Spinal cord (tissue), 10 donors: ENCODE measurements around the gene BPIFB2. TPM values are rescaled to one million over a fixed set of nuclear protein-coding genes. Genes with fewer than 3 reads are reported as not detected.

Experiments
- DNase-seq, 6 donors: peaks; one replicate each; pipeline versions ENCODE4 v3.0.0 to v3.0.0-alpha.2; 2013 to 2015; ENCODE audit warnings: low spot score in 6 of 6, low read depth in 4 of 6
- H3K27ac ChIP-seq: one replicate; pipeline ENCODE4 v1.5.1; 2013; ENCODE audit warnings: low read depth, low read length, control low read depth
- H3K27me3 ChIP-seq: one replicate; pipeline ENCODE4 v1.6.1; 2013; ENCODE audit warnings: low read length; ENCODE audit not compliant: control insufficient read depth, insufficient read depth
- H3K36me3 ChIP-seq: one replicate; pipeline ENCODE4 v1.6.1; 2013; ENCODE audit warnings: low read length; ENCODE audit not compliant: control insufficient read depth, insufficient read depth
- H3K4me1 ChIP-seq: one replicate; pipeline ENCODE4 v1.6.1; 2013; ENCODE audit warnings: low read length; ENCODE audit not compliant: control insufficient read depth, insufficient read depth
- H3K4me3 ChIP-seq: one replicate; pipeline ENCODE4 v1.5.1; 2013; ENCODE audit warnings: low read depth, low read length, control low read depth
- H3K9me3 ChIP-seq: one replicate; pipeline ENCODE4 v1.6.1; 2013; ENCODE audit warnings: low read length; ENCODE audit not compliant: control insufficient read depth, insufficient read depth
- WGBS: methylation state at CpG from one replicate; pipeline ENCODE4 v1.1.5; 2013; ENCODE audit warnings: missing lambda C conversion rate; ENCODE audit not compliant: insufficient coverage; 5-methylcytosine and 5-hydroxymethylcytosine counted together
- polyA plus RNA-seq, 2 donors: library from polyadenylated mRNA; unstranded; fragments of 120-200 nt; gene quantifications; one replicate each; pipeline ENCODE4 v1.2.1, GENCODE V29; 2013; ENCODE audit not compliant: insufficient read length in 2 of 2
- total RNA-seq, 2 donors: library from RNA; depleted of rRNA in 1 of 2; stranded (reverse); fragments of 120-200 nt in 1 of 2; fragments of >200 nt in 1 of 2; gene quantifications; one replicate each; pipeline versions ENCODE4 v1.2.3 to v1.2.4, GENCODE V29; 2013 to 2014
- donor health status: healthy.

BPIFB2 gene
- total and polyA plus RNA-seq, 4 donors = 0.11 TPM; not detected in 3

- H3K27ac ChIP-seq = no peak overlapping the region
- 97% methylated on average over 2 of the region's 2 CpGs for WGBS
- H3K9me3 ChIP-seq = peaks cover 1% of the 10 kb centered on the region
- no peak overlapping the region for H3K4me3 ChIP-seq
- no peaks in the 10 kb centered on the region for H3K27me3 ChIP-seq
- DNase-seq = no peak
- no peaks in the 10 kb centered on the region for H3K4me1 ChIP-seq
- H3K36me3 ChIP-seq = no peaks in the 10 kb centered on the region
Measured at GRCh38 chr20:33072813-33073212, 65.3 kb downstream of the BPIFB2 start.

Other genes with a start within 250 kb of the BPIFB2 start
- 1 to 10 TPM; 2.6 to 3.3 TPM for gene DNMT3B, start 245.3 kb upstream of the BPIFB2 start, total RNA-seq
- 1 to 10 TPM; 5.2 to 5.9 TPM for gene DNMT3B, start 245.3 kb upstream of the BPIFB2 start, polyA plus RNA-seq
- 100 to 1,000 TPM in 1 of 2 donors, 10 to 100 TPM in 1; 99.1 to 123 TPM for gene MAPRE1, start 187.8 kb upstream of the BPIFB2 start, total RNA-seq
- gene MAPRE1, start 187.8 kb upstream of the BPIFB2 start, polyA plus RNA-seq = 100 to 1,000 TPM; 124 to 151 TPM
- under 1 TPM; 0.10 to 0.22 TPM for gene EFCAB8, start 148.8 kb upstream of the BPIFB2 start, total RNA-seq
- gene EFCAB8, start 148.8 kb upstream of the BPIFB2 start, polyA plus RNA-seq = under 1 TPM; 0.17 to 0.36 TPM
- not detected for gene SUN5, start 3.3 kb upstream of the BPIFB2 start, total RNA-seq
- gene SUN5, start 3.3 kb upstream of the BPIFB2 start, polyA plus RNA-seq = not detected
- gene BPIFB6, start 23.9 kb downstream of the BPIFB2 start, total RNA-seq = not detected
- not detected for gene BPIFB6, start 23.9 kb downstream of the BPIFB2 start, polyA plus RNA-seq
- gene BPIFB3, start 46.2 kb downstream of the BPIFB2 start, total RNA-seq = under 1 TPM in 1 of 2 donors, not detected in 1; 0.17 TPM
- not detected for gene BPIFB3, start 46.2 kb downstream of the BPIFB2 start, polyA plus RNA-seq
- gene BPIFB4, start 71.9 kb downstream of the BPIFB2 start, total RNA-seq = under 1 TPM in 1 of 2 donors, not detected in 1; 0.44 TPM
- gene BPIFB4, start 71.9 kb downstream of the BPIFB2 start, polyA plus RNA-seq = under 1 TPM; 0.24 to 0.32 TPM
- gene BPIFA2, start 160.5 kb downstream of the BPIFB2 start, total RNA-seq = under 1 TPM in 1 of 2 donors, not detected in 1; 0.11 TPM
- under 1 TPM in 1 of 2 donors, not detected in 1; 0.15 TPM for gene BPIFA2, start 160.5 kb downstream of the BPIFB2 start, polyA plus RNA-seq
- gene BPIFA3, start 209.6 kb downstream of the BPIFB2 start, total RNA-seq = not detected
- gene BPIFA3, start 209.6 kb downstream of the BPIFB2 start, polyA plus RNA-seq = not detected
- not detected for gene BPIFA1, start 228.3 kb downstream of the BPIFB2 start, total RNA-seq
- not detected for gene BPIFA1, start 228.3 kb downstream of the BPIFB2 start, polyA plus RNA-seq